Peyer's patch (tissue), 4 donors: ENCODE measurements around the gene IPO8. TPM values are rescaled to one million over a fixed set of nuclear protein-coding genes. Genes with fewer than 3 reads are reported as not detected.

Source experiments
- DNase-seq, 3 donors: peaks; one replicate each; pipeline ENCODE4 v3.0.0-alpha.2; 2017 to 2019
- H3K27ac ChIP-seq, 4 donors: fragments of 200-600 bp; sonication (generic); one replicate each; pipeline ENCODE4 v1.5.1; 2016 to 2019
- H3K27me3 ChIP-seq, 2 donors: fragments of 200-600 bp; sonication (generic); one replicate each; pipeline ENCODE4 v1.5.1; 2019
- H3K36me3 ChIP-seq, 3 donors: fragments of 200-600 bp; sonication (generic); one replicate each; pipeline ENCODE4 v1.5.1; 2016 to 2019
- H3K4me1 ChIP-seq, 4 donors: fragments of 200-600 bp; sonication (generic); one replicate each; pipeline ENCODE4 v1.5.1; 2016 to 2019
- H3K4me3 ChIP-seq, 4 donors: fragments of 200-600 bp; sonication (generic); 1 replicate in 3 of 4; 2 replicates in 1 of 4; pipeline ENCODE4 v1.5.1; 2016 to 2019; ENCODE audit warnings: mild to moderate bottlenecking in 1 of 4
- H3K9me3 ChIP-seq, 4 donors: fragments of 200-600 bp; sonication (generic); one replicate each; pipeline ENCODE4 v1.5.1; 2016 to 2019; ENCODE audit warnings: mild to moderate bottlenecking in 1 of 4
- POLR2A ChIP-seq, 2 donors: fragments of 450-650 bp; IDR thresholded peaks; one replicate each; pipeline ENCODE4 v1.5.1; 2017; ENCODE audit warnings: antibody characterized with exemption in 2 of 2, mild to moderate bottlenecking in 2 of 2, moderate library complexity in 2 of 2
- total RNA-seq, 4 donors: library from RNA; depleted of rRNA; stranded (reverse); fragments of >200 nt; gene quantifications; one replicate each; pipeline ENCODE4 v1.1.0, GENCODE V29; 2016
- TF ChIP-seq, protein P1 (sequence below), 6 experiments: fragments of 450-650 bp in 4 of 6; fragments of 200-600 bp in 2 of 6; sonication (generic) in 1 of 6; IDR thresholded peaks; one replicate each; pipeline ENCODE4 v1.5.1; 2017 to 2019; ENCODE audit warnings: antibody characterized with exemption in 6 of 6, mild to moderate bottlenecking in 3 of 6, moderate library complexity in 1 of 6

The IPO8 gene
- total RNA-seq, 4 donors from 2014 or later, result 40.1 to 65.2 (median 59.3) TPM

DNA sequence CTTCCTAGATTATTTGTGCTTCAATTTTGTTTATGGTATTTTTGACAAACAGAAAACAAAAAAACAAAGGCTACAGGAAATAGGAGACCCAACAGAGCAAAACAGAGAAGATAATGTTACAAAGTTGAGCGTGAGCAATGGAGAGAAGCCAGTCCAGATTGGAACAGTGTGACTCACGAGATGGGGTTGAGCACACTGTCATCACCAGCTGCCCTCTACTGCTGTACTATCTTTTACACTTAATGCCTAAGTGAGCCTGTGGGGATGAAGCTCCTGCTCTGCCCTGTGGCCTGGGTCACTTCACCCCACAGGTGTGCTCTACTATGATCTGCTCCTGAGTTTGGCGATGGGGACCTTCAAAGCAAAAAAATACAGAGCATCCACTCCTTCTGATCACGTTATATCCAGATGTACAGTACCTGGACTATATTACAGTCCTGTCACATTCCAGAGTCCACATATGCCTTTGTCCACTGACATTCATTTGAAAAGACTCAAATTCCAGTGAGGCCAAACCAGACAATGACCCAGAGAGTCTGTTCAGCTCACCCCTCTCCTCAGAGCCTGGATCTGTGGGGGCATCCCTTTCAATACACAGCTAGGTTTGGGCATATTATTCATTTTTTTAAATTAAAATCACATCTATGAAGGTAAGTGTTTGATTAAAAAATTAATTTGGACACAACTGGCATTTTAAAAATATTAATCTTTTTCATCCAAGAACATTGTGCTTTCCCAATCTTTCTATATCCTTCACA, 4.4 kb downstream of the IPO8 start:
- Histone ChIP-seq H3K27me3 (no peaks in the 10 kb centered on the region), H3K27ac (no peak overlapping the region), H3K9me3 (no peaks in the 10 kb centered on the region), H3K4me3 (no peak overlapping the region), H3K36me3 (peaks cover 0 to 1% (median 0%) of the 10 kb centered on the region in 3 donors), H3K4me1 (peaks cover 0 to 25% (median 0%) of the 10 kb centered on the region in 4 donors)
- TF ChIP-seq, protein P1, sequence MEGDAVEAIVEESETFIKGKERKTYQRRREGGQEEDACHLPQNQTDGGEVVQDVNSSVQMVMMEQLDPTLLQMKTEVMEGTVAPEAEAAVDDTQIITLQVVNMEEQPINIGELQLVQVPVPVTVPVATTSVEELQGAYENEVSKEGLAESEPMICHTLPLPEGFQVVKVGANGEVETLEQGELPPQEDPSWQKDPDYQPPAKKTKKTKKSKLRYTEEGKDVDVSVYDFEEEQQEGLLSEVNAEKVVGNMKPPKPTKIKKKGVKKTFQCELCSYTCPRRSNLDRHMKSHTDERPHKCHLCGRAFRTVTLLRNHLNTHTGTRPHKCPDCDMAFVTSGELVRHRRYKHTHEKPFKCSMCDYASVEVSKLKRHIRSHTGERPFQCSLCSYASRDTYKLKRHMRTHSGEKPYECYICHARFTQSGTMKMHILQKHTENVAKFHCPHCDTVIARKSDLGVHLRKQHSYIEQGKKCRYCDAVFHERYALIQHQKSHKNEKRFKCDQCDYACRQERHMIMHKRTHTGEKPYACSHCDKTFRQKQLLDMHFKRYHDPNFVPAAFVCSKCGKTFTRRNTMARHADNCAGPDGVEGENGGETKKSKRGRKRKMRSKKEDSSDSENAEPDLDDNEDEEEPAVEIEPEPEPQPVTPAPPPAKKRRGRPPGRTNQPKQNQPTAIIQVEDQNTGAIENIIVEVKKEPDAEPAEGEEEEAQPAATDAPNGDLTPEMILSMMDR (IDR thresholded peaks at IDR 0.05), result no peak
- no peak for TF ChIP-seq POLR2A (IDR thresholded peaks at IDR 0.05)
- DNase-seq, result peak in 1 of 3 donors; percentile 50

DNA sequence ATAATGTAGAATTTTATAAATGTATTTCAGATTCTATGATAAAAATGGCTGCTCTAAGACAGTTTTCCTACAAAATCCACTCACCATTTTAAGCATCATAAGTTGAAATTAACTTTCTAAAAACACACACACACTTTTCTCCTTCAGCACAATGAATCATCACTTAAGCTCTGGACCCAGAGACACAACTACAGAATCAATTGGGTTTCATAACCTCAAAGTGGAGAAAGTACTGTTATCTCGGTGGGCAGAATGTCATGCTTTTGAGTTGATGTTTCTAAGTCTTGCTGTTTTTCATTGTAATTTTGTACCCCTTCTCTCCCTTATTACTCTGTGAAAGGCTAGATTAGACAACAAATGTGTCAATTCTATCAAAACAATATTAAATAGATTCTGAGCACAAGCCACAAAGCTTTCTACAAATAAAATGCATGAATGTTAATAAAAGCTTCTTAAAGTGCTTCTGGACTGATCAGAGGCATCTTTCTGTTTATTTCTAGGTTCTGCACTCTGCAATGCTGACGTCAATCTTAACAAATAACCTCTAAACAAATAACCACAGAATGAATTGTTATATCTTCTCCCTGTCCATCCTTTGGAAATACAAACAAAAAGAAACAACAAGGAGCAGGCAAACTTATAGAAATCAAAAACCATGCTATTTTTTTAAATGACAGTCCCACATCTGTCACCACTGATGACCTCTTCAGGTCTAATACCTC, 8.2 kb downstream of the IPO8 start:
- TF ChIP-seq POLR2A (IDR thresholded peaks at IDR 0.05), result no peak
- TF ChIP-seq, protein P1 (IDR thresholded peaks at IDR 0.05), result no peak
- peaks cover 0 to 28% (median 0%) of the 10 kb centered on the region in 3 donors for H3K36me3 ChIP-seq
- no peak overlapping the region for H3K27ac ChIP-seq
- no peaks in the 10 kb centered on the region for H3K27me3 ChIP-seq
- H3K4me3 ChIP-seq, result no peak overlapping the region
- no peaks in the 10 kb centered on the region for H3K9me3 ChIP-seq
- peaks cover 0 to 6% (median 0%) of the 10 kb centered on the region in 4 donors for H3K4me1 ChIP-seq
- no peak for DNase-seq

DNA sequence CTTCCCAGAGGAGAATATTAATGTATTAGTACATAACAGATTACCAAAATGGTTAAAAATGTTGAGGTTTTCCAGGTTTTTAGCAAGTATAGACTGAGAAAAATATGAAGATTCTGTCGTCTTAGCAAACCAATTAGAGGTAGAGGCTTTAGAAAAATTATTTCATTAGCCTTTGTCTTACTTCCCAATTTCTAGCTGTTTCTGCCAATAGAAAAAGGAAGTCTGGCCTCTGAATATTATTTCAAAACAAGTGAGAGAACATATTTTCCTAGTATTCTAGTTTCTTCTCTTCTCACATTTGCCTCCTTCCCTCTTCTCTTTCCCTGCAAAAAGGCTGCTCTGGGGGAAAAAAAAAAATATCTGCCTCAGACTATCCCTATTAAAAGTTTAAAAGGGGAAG, 16.4 kb downstream of the IPO8 start:
- TF ChIP-seq, protein P1 (IDR thresholded peaks at IDR 0.05), result no peak
- no peak for TF ChIP-seq POLR2A (IDR thresholded peaks at IDR 0.05)
- H3K27me3 ChIP-seq, result no peaks in the 10 kb centered on the region
- no peak for DNase-seq
- H3K4me3 ChIP-seq, result no peak overlapping the region
- peaks cover 0 to 62% (median 0%) of the 10 kb centered on the region in 3 donors for H3K36me3 ChIP-seq
- H3K27ac ChIP-seq, result no peak overlapping the region
- no peaks in the 10 kb centered on the region for H3K4me1 ChIP-seq
- H3K9me3 ChIP-seq, result no peaks in the 10 kb centered on the region

DNA sequence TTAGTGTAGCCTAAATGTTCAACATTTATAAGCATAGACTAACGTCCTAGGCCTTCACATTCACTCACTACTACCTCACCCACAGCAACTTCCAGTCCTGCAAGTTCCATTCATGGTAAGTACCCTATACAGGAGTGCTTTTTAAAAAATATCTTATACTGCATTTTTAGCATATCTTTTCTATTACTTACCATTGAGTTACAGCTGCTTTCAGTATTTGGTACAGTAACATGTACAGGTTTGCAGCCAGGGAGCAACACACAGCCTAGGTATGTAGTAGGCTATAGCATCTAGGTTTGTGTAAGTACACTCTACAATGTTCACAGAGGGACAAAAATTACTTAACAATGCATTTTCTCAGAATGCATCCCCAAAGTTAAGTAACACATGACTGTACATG, 17.4 kb downstream of the IPO8 start:
- no peaks in the 10 kb centered on the region for H3K9me3 ChIP-seq
- H3K4me3 ChIP-seq, result no peak overlapping the region
- H3K4me1 ChIP-seq, result no peaks in the 10 kb centered on the region
- no peak for DNase-seq
- H3K27ac ChIP-seq, result no peak overlapping the region
- no peaks in the 10 kb centered on the region for H3K27me3 ChIP-seq
- H3K36me3 ChIP-seq, result peaks cover 0 to 64% (median 0%) of the 10 kb centered on the region in 3 donors
- TF ChIP-seq, protein P1 (IDR thresholded peaks at IDR 0.05), result no peak
- TF ChIP-seq POLR2A (IDR thresholded peaks at IDR 0.05), result no peak

DNA sequence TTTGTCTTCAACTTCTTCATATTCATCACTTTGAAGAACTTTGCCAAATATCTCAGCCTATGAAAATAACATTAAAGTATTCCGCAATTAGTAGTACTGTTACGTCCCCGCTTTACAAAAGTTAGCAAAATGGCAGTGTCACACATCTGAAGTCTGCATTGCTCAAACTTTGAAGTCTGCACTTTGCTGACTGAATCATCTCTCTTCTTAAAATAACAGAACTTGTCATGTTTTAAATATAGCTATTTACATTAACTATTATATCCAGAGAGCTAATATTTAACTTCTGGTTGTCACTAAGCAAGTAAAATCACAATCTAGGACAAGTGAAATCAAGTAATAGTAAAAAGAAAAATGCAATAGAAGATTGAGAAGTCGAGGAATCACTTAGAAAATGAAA, 34.5 kb downstream of the IPO8 start:
- H3K9me3 ChIP-seq, result no peaks in the 10 kb centered on the region
- peaks cover 0 to 60% (median 0%) of the 10 kb centered on the region in 3 donors for H3K36me3 ChIP-seq
- no peaks in the 10 kb centered on the region for H3K27me3 ChIP-seq
- no peaks in the 10 kb centered on the region for H3K4me1 ChIP-seq
- DNase-seq, result no peak
- TF ChIP-seq, protein P1 (IDR thresholded peaks at IDR 0.05), result no peak
- TF ChIP-seq POLR2A (IDR thresholded peaks at IDR 0.05), result no peak
- no peak overlapping the region for H3K27ac ChIP-seq
- H3K4me3 ChIP-seq, result no peak overlapping the region
